ENCODE measurements around the gene PRRC1.

PRRC1 gene

GRCh38 chr5:127582773-127583370 is 65.4 kb downstream of the PRRC1 start:
- no peak for DNase-seq

- no peak for DNase-seq
Observed at GRCh38 chr5:127583866-127584265, 66.4 kb downstream of the PRRC1 start.

GRCh38 chr5:127585661-127586060 is 68.2 kb downstream of the PRRC1 start:
- no peak for DNase-seq

GRCh38 chr5:127586066-127586770 is 68.8 kb downstream of the PRRC1 start:
- no peak for DNase-seq

- no peak for DNase-seq
Observed at GRCh38 chr5:127586811-127587210, 69.4 kb downstream of the PRRC1 start.

GRCh38 chr5:127587246-127587917 is 69.9 kb downstream of the PRRC1 start:
- DNase-seq = no peak

GRCh38 chr5:127588368-127588767 is 70.9 kb downstream of the PRRC1 start:
- no peak for DNase-seq

- no peak for DNase-seq
Observed at GRCh38 chr5:127589309-127590030, 72.0 kb downstream of the PRRC1 start.

GRCh38 chr5:127590156-127590722 is 72.8 kb downstream of the PRRC1 start:
- no peak for DNase-seq

- DNase-seq = no peak
Observed at GRCh38 chr5:127595484-127596368, 78.3 kb downstream of the PRRC1 start.

GRCh38 chr5:127596501-127596900 is 79.1 kb downstream of the PRRC1 start:
- no peak for DNase-seq

- no peak for DNase-seq
Observed at GRCh38 chr5:127599320-127599719, 81.9 kb downstream of the PRRC1 start.

GRCh38 chr5:127599847-127600246 is 82.4 kb downstream of the PRRC1 start:
- DNase-seq = no peak

GRCh38 chr5:127601111-127601510 is 83.7 kb downstream of the PRRC1 start:
- no peak for DNase-seq

GRCh38 chr5:127601601-127602000 is 84.2 kb downstream of the PRRC1 start:
- no peak for DNase-seq

GRCh38 chr5:127602481-127602880 is 85.0 kb downstream of the PRRC1 start:
- no peak for DNase-seq

GRCh38 chr5:127602896-127603844 is 85.7 kb downstream of the PRRC1 start:
- no peak for DNase-seq
